K562 (cell line): ENCODE measurements around the gene MED28. TPM values are rescaled to one million over a fixed set of nuclear protein-coding genes. Genes with fewer than 3 reads are reported as not detected.

Experiments used
- ATAC-seq: fragments of 200-7000 bp; cut with Tn5 transposase; 3 replicates; pipeline ENCODE4 v1.9.1; 2020; ENCODE audit warnings: moderate library complexity
- BruUV-seq: library from RNA; stranded (reverse); fragments of 400-500 nt; replicated peaks from 2 replicates; lab custom pipeline; 2021; lab: Mats Ljungman, UMichigan
- CTCF ChIA-PET: fragments of 300-600 bp; formaldehyde crosslinking; extraction: SDS; loops from one replicate; lab custom pipeline; 2021; ENCODE audit warnings: low intra/inter-chr PET ratio; lab: Yijun Ruan, JAX
- POLR2A ChIA-PET: fragments of 300-600, 350-650 bp; sonication (Branson Sonifier 250); formaldehyde crosslinking; extraction: SDS; loops from one replicate; lab custom pipeline; 2021; ENCODE audit warnings: antibody characterized with exemption, inconsistent platforms; lab: Yijun Ruan, JAX
- DNase-seq, 4 experiments: peaks; one replicate each; pipeline versions ENCODE4 v3.0.0 to v3.0.0-alpha.2; 2011 to 2018; ENCODE audit warnings: low spot score in 3 of 4, mixed read lengths in 3 of 4; ENCODE audit errors: extremely low read depth in 1 of 4
- FAIRE-seq: peaks from 2 replicates; lab custom pipeline; 2011; peaks lifted over from hg19 to GRCh38; lab: Jason Lieb, UNC
- H2AFZ ChIP-seq: 2 replicates; pipeline ENCODE4 v1.6.0; 2011; ENCODE audit warnings: low read depth, low read length, control low read depth, inconsistent platforms
- H3K27ac ChIP-seq: fragments of 200-600 bp; 3 replicates; pipeline ENCODE4 v1.8.0; 2011; ENCODE audit warnings: low read depth, mild to moderate bottlenecking, control low read depth, inconsistent platforms, low read length, moderate library complexity, mixed read lengths; ENCODE audit errors: extremely low read depth
- H3K27me3 ChIP-seq, 2 experiments: fragments of 300-600 bp in 1 of 2; 2 replicates in 1 of 2; 3 replicates in 1 of 2; pipeline versions ENCODE4 v1.6.0 to v1.8.0; 2011; ENCODE audit warnings: inconsistent platforms in 2 of 2, low read length in 2 of 2, mild to moderate bottlenecking in 1 of 2, mixed read lengths in 1 of 2, moderate library complexity in 1 of 2; ENCODE audit not compliant: control insufficient read depth in 2 of 2, insufficient read depth in 2 of 2
- H3K36me3 ChIP-seq: fragments of 300-600 bp; 3 replicates; pipeline ENCODE4 v1.8.0; 2011; ENCODE audit warnings: mild to moderate bottlenecking, low read length, inconsistent platforms; ENCODE audit not compliant: control insufficient read depth, insufficient read depth
- H3K4me1 ChIP-seq, 2 experiments: fragments of 200-600 bp in 1 of 2; replicated peaks in 1 of 2; 2 replicates in 1 of 2; 3 replicates in 1 of 2; pipeline versions ENCODE4 v1.5.1 to v1.8.0; 2011; ENCODE audit warnings: inconsistent platforms in 2 of 2, low read length in 2 of 2, mild to moderate bottlenecking in 1 of 2, mixed read lengths in 1 of 2, moderate library complexity in 1 of 2; ENCODE audit not compliant: control insufficient read depth in 2 of 2, insufficient read depth in 2 of 2
- H3K4me2 ChIP-seq: 2 replicates; pipeline ENCODE4 v1.6.1; 2011; ENCODE audit warnings: low read length, control low read depth, inconsistent platforms, mixed read lengths; ENCODE audit not compliant: insufficient read depth
- H3K4me3 ChIP-seq: fragments of 200-600 bp; sonication (generic), shearing (Covaris generic); 2 replicates; pipeline ENCODE4 v1.5.1; 2016; ENCODE audit warnings: control low read depth, inconsistent platforms
- H3K79me2 ChIP-seq: fragments of 200-600 bp; 3 replicates; pipeline ENCODE4 v1.8.0; 2011; ENCODE audit warnings: low read length, inconsistent platforms; ENCODE audit not compliant: control insufficient read depth, insufficient read depth
- H3K9ac ChIP-seq, 2 experiments: 2 replicates each; pipeline versions ENCODE4 v1.6.0 to v1.6.1; 2011; ENCODE audit warnings: low read depth in 2 of 2, low read length in 2 of 2, control low read depth in 1 of 2, inconsistent platforms in 1 of 2, mild to moderate bottlenecking in 1 of 2, mixed read lengths in 1 of 2; ENCODE audit not compliant: insufficient read depth in 1 of 2
- H3K9me1 ChIP-seq: one replicate; pipeline ENCODE4 v1.6.0; 2011; ENCODE audit warnings: inconsistent platforms, mild to moderate bottlenecking, low read length, moderate library complexity; ENCODE audit not compliant: control insufficient read depth, insufficient read depth
- H3K9me3 ChIP-seq: replicated peaks from 2 replicates; pipeline ENCODE4 v1.5.1; 2011; ENCODE audit warnings: low read depth, low read length, inconsistent platforms; ENCODE audit not compliant: control insufficient read depth, insufficient read depth
- H4K20me1 ChIP-seq: replicated peaks from 2 replicates; pipeline ENCODE4 v1.6.1; 2011; ENCODE audit warnings: low read length, inconsistent platforms, mixed read lengths; ENCODE audit not compliant: control insufficient read depth, insufficient read depth
- ARHGAP35 ChIP-seq: fragments of 450-650 bp; IDR thresholded peaks from 2 replicates; pipeline ENCODE4 v1.6.1; 2018; ENCODE audit not compliant: partially characterized antibody
- ARID3A ChIP-seq: IDR thresholded peaks from 2 replicates; pipeline ENCODE4 v1.6.1; 2012; ENCODE audit warnings: low read depth, low read length, improper control_type of control experiment, borderline replicate concordance
- ATF6 ChIP-seq: sonication (generic); formaldehyde crosslinking; IDR thresholded peaks from 2 replicates; pipeline ENCODE4 v1.4.0; 2020; ENCODE audit warnings: mild to moderate bottlenecking, missing genetic modification reagents
- BACH1 ChIP-seq: fragments of 200-800 bp; sonication (Bioruptor generic); IDR thresholded peaks from 2 replicates; pipeline ENCODE4 v1.6.1; 2016; ENCODE audit warnings: missing genetic modification characterization, missing compliant biosample characterization
- DMBX1 ChIP-seq: fragments of 250-450 bp; sonication (Bioruptor Pico); IDR thresholded peaks from 2 replicates; pipeline ENCODE4 v1.8.0; 2022; ENCODE audit warnings: inconsistent platforms, mild to moderate bottlenecking, moderate library complexity, borderline replicate concordance
- HNRNPUL1 ChIP-seq: fragments of 200-400 bp; formaldehyde crosslinking; IDR thresholded peaks from 2 replicates; pipeline ENCODE4 v1.6.1; 2017; ENCODE audit warnings: low read length
- MIER1 ChIP-seq: fragments of 450-650 bp; IDR thresholded peaks from 2 replicates; pipeline ENCODE4 v1.6.1; 2016; ENCODE audit warnings: antibody characterized with exemption, mild to moderate bottlenecking, low read depth
- MITF ChIP-seq: IDR thresholded peaks from 2 replicates; pipeline ENCODE4 v1.6.1; 2014; ENCODE audit warnings: antibody characterized with exemption
- PPARD ChIP-seq: fragments of 250-450 bp; sonication (Bioruptor Pico); IDR thresholded peaks from 2 replicates; pipeline ENCODE4 v1.8.0; 2022; ENCODE audit warnings: inconsistent platforms, mild to moderate bottlenecking, moderate library complexity
- TCF7L2 ChIP-seq: fragments of 150-350 bp; IDR thresholded peaks from 2 replicates; pipeline ENCODE4 v1.6.1; 2016; ENCODE audit warnings: low read depth, mild to moderate bottlenecking, low read length, moderate library complexity
- ZNF347 ChIP-seq: fragments of 450-650 bp; formaldehyde crosslinking; IDR thresholded peaks from 2 replicates; pipeline ENCODE4 v1.4.0; 2020; ENCODE audit warnings: low read depth, mild to moderate bottlenecking, moderate library complexity
- ZNF583 ChIP-seq: fragments of 250-450 bp; sonication (Bioruptor Pico); IDR thresholded peaks from 2 replicates; pipeline ENCODE4 v1.4.0; 2020
- WGBS: fragments of 100-300 bp; shearing (Covaris generic); methylation state at CpG from one replicate; pipeline ENCODE4 v1.1.6; 2016; ENCODE audit warnings: low coverage, mixed read lengths; ENCODE audit not compliant: insufficient coverage; ENCODE audit errors: missing lambda C conversion rate; 5-methylcytosine and 5-hydroxymethylcytosine counted together
- in situ Hi-C: fragments of 300-500 bp; cut with MboI; formaldehyde crosslinking; loops from 4 replicates; pipeline ENCODE4 v1.15.0; 2018; ENCODE audit warnings: inconsistent platforms, mixed read lengths
- intact Hi-C: fragments of 100-400 bp; cut with micrococcal nuclease; formaldehyde crosslinking; loops from 2 replicates; pipeline ENCODE4 v1.14.2; 2022
- polyA plus RNA-seq, 8 experiments: library from polyadenylated mRNA; depleted of rRNA in 4 of 8; stranded (reverse) in 5 of 8; unstranded in 3 of 8; fragments of >200 nt; fragmentation: Nextera tagmentation in 2 of 8; fragmentation: Illumina TruSeq in 1 of 8; extraction: Ambion mirVana in 2 of 8; extraction: Trizol in 1 of 8; gene quantifications; 2 replicates each; pipeline versions ENCODE4 v1.2.1 to v1.2.3, GENCODE V29; 2011 to 2014; ENCODE audit warnings: inconsistent platforms in 1 of 8, missing spikeins in 1 of 8
- total RNA-seq, 7 experiments: library from RNA; depleted of rRNA in 6 of 7; stranded (reverse); fragments of >200 nt in 6 of 7; fragmentation: Illumina TruSeq in 2 of 7; extraction: Trizol in 2 of 7; gene quantifications; 2 replicates each; pipeline versions ENCODE4 v1.2.1 to v1.2.3, GENCODE V29; 2011 to 2021; ENCODE audit warnings: low replicate concordance in 1 of 7
- TF ChIP-seq, protein P1 (sequence below): fragments of 450-650 bp; formaldehyde crosslinking; conservative IDR thresholded peaks from 2 replicates; pipeline ENCODE4 v1.4.0; 2022; ENCODE audit warnings: mild to moderate bottlenecking, missing genetic modification characterization

MED28 gene
- total and polyA plus RNA-seq, 9 of the 15 experiments (the other 6 are each of a cell fraction or from before 2014, with no cell fraction given) = 15.5 to 93.8 (median 50.5) TPM

- Histone ChIP-seq H3K4me1 (no peaks in the 10 kb centered on the region), H3K36me3 (peaks cover 84% of the 10 kb centered on the region), H3K9me1 (no peaks in the 10 kb centered on the region), H2AFZ (no peak overlapping the region), H4K20me1 (no peaks in the 10 kb centered on the region), H3K4me3 (no peak overlapping the region), H3K79me2 (no peaks in the 10 kb centered on the region), H3K9ac (no peak overlapping the region), H3K4me2 (no peak overlapping the region), H3K27me3 (no peaks in the 10 kb centered on the region), H3K27ac (no peak overlapping the region), H3K9me3 (no peaks in the 10 kb centered on the region)
- BruUV-seq = no TSS peak
- ATAC-seq = no peak
- ChIA-PET CTCF (no interaction called here), POLR2A (no interaction called here)
- in situ Hi-C loops = no loop called here
- peak; percentile 26 for FAIRE-seq
- intact Hi-C loops = no loop called here
- TF ChIP-seq PPARD (CRISPR knock-in tag) (no peak), MITF (no peak), HNRNPUL1 (no peak), BACH1 (no peak), ATF6 (CRISPR knock-in tag) (no peak), TCF7L2 (no peak), ARID3A (no peak), ARHGAP35 (no peak), DMBX1 (no peak), ZNF583 (CRISPR knock-in tag) (no peak), ZNF347 (CRISPR knock-in tag) (no peak), MIER1 (no peak)
- TF ChIP-seq, protein P1, sequence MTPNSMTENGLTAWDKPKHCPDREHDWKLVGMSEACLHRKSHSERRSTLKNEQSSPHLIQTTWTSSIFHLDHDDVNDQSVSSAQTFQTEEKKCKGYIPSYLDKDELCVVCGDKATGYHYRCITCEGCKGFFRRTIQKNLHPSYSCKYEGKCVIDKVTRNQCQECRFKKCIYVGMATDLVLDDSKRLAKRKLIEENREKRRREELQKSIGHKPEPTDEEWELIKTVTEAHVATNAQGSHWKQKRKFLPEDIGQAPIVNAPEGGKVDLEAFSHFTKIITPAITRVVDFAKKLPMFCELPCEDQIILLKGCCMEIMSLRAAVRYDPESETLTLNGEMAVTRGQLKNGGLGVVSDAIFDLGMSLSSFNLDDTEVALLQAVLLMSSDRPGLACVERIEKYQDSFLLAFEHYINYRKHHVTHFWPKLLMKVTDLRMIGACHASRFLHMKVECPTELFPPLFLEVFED = no peak
- DNase-seq = no peak
- WGBS = 96% methylated on average over 3 of the region's 3 CpGs
Measured at GRCh38 chr4:17589355-17589754, 25.1 kb upstream of the MED28 start.
